HG03460 (cell line): Measurements from ENCODE around the gene PIP5K1A.
"Not testable (repeated sequence)": the region's sequence is repeated elsewhere in the genome, so short reads cannot be mapped to it uniquely, and the experiment has no call there.

Source experiments
- ATAC-seq: cut with Tn5 transposase; IDR thresholded peaks from one replicate; pipeline ENCODE4 v1.9.1; 2021; ENCODE audit not compliant: unreplicated experiment

PIP5K1A gene

DNA sequence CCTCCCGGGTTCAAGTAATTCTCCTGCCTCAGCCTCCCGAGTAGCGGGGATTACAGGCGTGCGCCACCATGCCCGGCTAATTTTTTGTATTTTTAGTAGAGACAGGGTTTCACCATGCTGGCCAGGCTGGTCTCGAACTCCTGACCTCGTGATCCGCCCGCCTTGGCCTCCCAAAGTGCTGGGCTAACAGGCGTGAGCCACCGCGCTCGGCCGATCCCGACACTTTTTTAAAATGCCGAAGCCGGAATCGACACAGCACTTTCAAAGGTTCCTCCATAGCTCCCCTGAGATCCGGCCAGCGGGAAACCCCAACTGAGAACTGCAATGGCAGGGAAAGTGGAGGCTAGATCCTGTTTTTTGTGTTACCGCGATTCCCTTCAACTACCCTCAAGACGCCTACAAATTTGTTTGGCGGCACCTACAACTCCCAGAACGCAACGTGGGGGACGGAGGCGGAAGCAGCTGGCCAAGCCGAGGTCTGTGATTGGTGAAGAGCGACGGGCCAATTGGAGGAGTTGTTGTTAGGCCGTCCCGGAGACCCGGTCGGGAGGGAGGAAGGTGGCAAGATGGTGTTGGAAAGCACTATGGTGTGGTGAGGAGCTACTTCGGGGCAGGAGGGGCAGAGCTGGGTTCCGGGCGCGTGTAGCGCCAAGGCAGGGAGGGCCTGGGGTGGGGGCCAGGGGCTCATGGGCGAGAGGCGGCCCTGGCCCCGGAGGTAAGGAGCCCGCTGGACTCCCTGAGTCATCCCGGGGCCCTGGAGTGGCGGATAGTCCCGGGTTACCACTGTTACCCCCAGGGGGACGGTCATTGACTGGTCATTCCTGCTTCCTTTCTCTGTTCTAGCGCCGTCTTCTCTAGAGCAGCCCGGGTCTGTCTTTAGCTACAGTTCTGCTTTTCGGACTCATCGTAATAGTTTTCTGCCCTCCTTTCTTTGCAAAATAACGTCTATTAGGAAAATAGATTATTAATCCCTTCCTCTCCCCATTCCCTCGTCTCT is 56.2 kb downstream of the PIP5K1A start, which contains the start of gene PSMD4:
TSS of gene PSMD4 (plus strand) at position 518 of the 997 bp plus-strand sequence. CDS start at position 567, 49 bp downstream.
- ATAC-seq = peak; percentile 92

DNA sequence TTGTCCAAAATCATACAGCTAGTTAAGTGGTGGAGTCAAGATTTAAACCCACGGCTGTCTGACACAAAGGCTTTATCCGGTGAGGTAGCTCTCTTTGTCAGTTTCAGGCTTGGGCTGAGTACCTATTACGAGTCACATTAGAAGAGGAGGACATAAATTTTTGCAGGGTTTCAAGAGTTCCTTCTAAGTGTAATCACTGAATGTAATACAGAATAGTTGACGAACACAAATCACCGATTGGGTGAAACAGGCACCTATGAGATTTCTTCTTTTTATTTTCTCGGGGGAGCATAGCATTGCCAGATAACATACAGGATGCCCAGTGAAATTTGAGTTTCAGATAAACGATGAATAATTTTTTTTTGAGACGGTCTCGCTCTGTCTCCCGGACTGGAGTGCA is 57.0 kb downstream of the PIP5K1A start:
- ATAC-seq = no peak

DNA sequence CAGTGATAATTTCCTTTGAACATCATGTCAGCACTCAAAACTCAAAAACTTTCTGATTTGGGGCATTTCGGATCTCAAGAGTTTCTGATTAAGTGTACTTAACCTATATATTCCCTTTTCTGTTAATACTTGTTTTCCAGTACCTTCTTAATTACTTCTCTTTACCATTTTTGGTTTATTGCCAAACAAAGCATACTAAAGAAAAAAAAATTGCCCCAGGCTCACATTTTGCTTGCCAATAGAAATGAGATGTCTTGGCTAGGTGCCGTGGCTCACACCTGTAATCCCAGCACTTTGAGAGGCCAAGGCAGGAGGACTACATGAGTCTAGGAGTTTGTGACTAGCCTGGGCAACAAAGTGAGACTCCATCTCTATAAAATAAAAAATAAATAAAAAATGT is 61.0 kb downstream of the PIP5K1A start:
- ATAC-seq = no peak

DNA sequence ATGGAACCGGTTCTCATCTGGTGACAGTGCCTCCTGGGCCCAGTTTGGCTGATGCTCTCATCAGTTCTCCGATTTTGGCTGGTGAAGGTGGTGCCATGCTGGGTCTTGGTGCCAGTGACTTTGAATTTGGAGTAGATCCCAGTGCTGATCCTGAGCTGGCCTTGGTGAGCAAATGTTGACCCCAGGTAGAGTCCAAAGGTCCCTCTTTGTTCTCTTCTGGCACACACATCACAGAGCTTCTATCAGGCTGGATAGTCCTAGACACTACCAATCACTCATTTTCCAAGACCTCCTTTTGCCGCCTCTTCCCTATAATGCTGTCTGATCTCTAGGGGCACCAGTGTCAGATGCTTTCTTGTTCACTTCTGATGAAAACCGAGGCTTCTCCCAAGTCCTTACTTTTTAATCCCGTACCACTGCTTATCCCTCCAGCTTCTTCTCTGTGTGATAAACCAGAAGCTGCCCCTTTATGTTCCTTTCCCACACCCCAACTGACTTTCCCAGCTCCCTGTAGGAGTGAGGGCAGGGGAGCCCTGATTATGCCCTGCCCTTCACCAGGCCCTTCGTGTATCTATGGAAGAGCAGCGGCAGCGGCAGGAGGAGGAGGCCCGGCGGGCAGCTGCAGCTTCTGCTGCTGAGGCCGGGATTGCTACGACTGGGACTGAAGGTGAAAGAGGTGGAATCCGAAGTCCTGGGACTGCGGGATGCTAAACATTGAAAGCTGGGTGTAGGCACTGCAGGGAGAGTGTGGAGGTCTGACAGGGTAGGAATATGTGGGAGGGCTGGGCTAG is 67.3 kb downstream of the PIP5K1A start:
- ATAC-seq = no peak

DNA sequence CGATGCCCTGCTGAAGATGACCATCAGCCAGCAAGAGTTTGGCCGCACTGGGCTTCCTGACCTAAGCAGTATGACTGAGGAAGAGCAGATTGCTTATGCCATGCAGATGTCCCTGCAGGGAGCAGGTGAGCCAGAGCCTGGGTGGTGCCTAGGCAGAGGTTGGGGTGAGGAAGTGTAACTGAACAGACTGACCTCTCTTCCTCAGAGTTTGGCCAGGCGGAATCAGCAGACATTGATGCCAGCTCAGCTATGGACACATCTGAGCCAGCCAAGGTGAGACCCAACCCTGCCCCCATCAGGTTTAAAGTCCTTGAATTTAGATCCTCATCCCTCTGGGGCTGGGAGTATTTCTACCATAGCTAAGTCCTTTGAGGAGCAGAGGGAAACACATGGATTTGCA is 68.0 kb downstream of the PIP5K1A start:
- no peak for ATAC-seq

DNA sequence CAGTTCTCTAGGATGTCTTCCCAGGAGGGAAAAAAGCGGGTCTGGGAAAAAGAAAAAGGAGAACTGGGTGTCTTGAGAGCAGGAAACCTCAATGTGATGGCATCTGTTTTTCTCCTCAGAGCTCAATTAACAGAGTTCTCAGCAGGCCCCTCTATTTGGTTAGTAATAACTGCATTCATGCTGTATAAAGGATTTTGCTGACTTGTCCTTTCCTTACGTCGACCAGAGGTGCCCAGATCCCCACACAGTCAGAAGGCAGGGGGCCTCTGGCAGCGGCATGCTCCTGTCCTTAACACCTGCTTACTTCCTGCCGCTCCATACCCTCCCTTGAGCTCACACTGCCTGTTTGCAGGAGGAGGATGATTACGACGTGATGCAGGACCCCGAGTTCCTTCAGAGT is 68.5 kb downstream of the PIP5K1A start:
- ATAC-seq = no peak

DNA sequence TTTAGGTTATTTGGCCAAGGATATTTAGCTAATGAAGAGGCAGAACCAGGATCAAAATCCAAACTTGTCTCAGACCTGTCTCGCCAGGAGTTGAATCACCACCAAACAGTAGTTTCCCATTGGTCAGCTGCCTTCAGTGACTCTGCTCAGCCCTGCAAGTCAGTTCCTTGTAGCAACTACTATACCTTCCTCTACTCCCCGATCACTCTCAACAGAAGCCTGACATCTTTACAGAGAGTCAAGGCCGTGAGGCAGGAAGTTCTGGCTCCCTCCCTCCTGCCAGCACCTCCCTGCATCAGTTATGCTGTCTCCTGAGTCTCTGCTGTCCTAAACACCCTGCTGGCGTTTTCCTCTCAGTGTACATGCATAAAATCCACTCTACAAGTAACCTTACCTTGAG is 69.4 kb downstream of the PIP5K1A start:
- no peak for ATAC-seq

DNA sequence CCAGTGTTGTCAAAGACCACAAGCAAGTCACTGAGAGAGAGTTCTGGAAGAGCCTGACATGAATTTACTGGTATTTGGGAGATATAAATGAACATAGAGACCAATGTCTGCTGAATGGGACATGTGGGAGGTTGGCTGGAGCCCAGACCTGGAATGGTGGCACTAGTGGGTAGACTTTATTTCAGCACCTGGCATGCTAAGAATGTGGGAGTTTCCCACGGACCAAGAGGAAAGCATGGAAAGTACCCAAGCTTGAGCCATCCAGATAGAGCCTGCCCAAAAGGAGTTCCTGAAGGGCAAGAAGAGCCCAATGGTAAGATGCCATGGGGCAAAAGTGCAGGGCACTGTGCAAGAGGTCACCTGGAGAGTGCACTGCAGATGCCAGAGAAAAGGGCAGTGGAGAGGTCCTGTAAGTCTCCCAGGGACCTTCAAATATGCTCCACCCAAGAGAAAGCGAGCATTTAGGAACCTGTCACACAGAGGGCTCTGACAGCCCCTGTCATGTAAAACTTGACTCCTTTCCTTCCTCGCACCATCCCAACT is 75.6 kb downstream of the PIP5K1A start:
- ATAC-seq = no peak

DNA sequence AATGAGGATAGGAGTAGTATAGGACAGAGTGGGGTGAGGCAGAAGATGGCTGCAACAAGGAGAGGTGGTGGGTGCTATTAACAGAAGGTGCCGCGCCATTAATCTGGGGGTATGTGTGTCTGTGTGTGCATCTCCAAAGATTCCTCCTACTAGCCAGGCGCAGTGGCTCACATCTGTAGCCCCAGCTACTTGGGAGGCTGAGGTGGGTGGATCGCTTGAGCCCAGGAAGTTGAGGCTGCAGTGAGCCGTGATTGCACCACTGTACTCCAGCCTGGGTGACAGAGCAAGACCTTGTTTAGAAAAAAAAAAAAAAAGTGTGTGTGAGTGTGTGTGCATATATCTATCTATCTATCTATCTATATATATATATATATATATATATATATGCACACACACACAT is 77.0 kb downstream of the PIP5K1A start:
- ATAC-seq = not testable (repeated sequence)

DNA sequence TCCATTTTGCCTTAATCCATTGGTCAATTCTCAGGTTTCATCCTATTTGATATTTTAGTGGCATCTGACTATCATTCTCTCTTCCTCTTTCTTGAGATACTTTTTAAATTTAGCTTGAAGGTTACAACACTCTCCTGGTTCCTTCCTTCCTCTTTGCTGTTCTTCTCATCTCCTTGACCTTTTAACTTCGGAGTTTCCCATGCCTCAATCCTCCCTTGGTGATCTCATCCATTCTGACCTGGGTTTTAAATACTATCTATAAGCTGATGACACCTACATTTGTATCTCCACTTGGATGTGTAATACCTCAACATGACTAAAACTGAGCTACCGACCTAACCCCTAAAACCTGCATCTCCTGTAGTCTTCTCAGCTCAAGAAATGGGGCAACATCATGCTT is 78.9 kb downstream of the PIP5K1A start:
- no peak for ATAC-seq

DNA sequence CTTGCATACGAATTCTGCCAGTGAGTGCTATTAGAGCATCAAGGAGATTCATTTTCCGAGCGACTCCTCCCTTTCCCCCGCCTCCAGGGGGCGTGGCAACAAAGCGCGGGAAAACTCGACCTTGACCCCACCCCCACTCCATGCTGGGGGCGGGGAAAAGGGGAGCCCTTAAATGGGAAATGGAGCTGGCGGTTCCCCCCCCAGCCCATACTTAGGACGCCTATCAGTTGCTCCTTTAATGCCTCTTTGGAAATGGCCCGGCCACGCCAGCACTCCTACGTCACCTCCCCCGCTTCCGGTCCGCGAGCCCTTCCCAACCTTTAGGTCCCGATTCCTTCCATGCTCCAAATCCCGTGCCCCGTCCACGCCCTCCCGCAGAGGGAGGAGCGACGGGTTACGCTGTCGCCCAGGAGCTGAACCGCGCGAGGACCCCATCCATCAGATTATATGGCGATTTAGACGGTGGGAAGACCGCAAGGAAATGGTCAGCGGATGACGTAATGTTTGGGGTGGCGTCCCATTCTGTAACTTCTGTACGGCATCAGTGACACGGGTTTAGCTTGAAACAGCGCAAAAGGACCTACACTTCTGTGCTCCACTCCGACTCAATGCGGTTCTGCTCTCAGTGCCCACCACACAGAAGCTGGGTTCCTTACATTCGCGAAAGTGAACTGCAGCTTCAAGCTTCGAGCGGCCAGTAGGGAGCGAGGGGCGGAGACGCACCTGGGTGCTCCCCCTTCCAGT is 83.0 kb downstream of the PIP5K1A start:
- ATAC-seq = peak; percentile 37

DNA sequence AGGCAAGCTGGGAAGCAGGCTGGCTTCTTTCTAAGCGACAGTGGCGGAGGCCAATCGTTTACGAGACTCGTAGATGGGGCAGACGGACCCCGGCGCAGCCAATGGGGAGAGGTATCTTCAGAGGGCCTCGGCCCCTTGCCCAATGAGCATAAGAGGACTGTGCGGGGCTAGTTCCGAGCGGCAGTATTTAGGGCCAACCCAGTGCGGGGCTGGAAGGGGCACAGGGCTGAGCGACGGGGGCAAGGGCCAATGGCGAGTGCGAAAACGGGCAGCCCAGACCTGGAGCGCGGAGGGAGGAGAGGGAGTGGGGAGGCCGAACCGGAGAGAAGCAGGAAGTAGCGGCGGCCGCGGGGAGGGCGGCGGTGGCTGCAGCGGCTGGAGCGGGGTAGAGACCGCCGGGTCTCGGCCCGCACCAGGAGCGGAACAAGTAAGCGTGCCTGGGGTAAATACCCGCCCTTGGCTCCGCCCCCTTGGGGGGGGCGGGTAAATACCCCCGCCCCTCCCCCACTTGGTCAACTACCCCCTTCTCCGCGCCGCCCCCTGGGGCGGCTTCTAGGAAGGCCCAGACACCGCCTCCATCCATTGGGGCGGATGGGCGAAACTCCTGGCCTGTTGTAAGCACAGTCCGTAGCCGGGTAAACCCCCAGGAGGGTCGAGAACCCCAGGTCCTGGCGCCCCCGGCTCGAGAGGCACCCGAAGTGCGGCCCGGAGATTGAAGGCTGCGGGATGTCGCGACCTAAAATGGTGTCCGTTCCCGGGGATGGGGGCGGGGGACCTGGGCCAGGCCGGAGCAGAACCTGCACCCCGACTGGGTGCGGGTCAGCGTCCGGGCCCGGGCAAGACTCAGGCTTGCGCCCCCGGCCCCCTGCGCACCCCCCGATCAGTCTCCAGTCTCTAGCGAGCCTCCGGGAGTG is 83.9 kb downstream of the PIP5K1A start, which contains the start of gene ZNF687:
TSS of gene ZNF687 (plus strand) at position 331 of the 914 bp plus-strand sequence. CDS start 3,993 bp downstream, outside the sequence.
- peak; percentile 86 for ATAC-seq

DNA sequence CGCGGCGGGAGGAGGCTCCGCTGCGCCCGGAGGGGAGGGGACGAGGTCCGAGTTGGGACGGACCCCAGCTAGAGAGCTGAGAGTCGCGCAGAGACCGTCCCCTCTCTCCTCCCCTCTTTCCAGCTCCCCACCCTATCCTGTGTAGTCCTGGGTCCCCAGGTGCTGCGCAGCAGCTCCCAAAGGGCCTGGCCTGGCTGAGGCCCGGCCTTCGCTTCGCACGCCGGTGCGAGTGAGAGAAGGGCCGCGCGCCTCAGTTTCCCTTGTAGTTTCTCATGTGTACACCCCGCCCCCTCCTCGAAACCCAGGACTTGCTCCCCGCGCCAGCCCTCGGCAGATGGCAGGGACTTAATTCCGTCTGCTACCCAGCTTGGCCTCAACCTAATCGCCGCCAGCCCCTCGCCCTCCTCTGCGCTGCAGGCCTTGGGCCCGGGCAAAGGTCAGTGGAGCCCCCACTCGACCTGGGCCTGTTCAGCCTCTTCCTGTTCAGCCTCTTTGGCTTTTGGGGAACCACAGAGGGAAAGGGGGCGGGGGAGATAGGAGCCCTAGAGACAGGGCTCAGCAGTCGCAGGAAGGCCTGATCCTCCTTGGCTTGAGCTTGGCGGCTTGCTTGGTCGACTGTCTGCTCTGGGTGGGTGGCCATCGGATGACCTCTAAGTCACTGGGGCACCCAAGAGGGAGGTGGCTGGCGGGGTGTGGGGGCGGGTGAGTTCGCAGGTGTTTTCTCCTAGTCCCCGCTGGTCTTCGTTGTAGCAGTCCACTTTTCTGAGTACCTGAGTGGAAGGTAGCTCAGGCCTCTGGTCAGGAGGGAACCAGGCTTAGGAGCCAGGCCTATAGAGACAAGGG is 84.8 kb downstream of the PIP5K1A start:
- ATAC-seq = no peak

DNA sequence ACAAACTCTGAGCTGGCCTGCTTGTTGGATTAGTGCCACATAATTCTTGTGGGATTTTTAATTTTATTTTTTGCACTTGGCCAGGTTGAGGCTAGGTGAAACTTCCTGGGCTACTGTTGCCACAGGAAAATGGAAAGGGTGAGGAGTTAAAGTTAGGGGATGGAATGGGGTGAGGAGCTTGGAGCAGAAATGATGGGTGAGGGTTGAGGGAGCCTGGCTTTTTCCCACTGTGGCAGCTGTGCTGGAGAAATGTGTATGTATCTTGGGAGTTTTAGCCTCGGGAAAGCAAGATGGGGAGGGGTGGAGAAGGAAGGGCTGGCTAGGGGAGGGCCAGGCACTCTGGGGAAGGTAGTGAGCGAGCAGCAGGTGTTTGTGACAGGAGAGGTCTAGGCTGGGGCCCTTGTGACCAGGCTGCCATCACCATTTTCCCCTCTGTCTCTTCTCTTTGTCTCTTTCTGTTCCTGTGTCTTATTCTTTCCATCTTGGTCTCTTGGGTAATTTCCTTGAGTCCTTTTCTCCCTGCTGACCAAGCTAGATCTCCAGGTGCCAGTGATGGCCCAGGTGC is 85.7 kb downstream of the PIP5K1A start:
- no peak for ATAC-seq

DNA sequence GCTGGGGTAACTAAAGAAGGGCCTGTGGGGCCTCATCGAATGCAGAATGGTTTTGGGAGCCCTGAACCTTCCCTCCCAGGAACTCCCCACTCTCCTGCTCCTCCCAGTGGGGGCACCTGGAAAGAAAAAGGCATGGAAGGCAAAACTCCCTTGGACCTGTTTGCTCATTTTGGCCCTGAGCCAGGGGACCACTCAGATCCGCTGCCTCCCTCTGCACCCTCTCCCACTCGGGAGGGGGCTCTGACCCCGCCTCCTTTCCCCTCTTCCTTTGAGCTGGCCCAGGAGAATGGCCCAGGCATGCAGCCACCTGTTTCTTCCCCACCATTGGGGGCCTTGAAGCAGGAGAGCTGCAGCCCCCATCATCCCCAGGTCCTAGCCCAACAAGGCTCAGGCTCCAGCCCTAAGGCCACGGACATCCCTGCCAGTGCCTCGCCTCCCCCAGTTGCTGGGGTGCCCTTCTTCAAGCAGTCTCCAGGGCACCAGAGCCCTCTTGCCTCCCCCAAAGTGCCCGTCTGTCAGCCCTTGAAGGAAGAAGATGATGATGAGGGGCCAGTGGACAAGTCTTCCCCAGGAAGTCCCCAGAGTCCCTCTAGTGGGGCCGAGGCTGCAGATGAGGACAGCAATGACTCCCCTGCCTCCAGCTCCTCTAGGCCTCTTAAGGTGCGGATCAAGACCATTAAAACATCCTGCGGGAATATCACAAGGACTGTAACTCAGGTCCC is 88.4 kb downstream of the PIP5K1A start:
- ATAC-seq = no peak

DNA sequence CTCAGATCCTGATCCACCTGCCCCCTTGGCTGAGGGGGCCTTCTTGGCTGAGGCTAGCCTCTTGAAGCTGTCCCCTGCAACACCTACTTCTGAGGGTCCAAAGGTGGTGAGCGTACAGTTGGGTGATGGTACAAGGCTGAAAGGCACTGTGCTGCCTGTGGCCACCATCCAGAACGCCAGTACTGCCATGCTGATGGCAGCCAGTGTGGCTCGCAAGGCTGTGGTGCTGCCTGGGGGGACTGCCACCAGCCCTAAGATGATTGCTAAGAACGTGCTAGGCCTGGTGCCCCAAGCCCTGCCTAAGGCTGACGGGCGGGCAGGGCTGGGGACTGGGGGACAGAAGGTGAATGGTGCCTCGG is 89.0 kb downstream of the PIP5K1A start:
- ATAC-seq = no peak

DNA sequence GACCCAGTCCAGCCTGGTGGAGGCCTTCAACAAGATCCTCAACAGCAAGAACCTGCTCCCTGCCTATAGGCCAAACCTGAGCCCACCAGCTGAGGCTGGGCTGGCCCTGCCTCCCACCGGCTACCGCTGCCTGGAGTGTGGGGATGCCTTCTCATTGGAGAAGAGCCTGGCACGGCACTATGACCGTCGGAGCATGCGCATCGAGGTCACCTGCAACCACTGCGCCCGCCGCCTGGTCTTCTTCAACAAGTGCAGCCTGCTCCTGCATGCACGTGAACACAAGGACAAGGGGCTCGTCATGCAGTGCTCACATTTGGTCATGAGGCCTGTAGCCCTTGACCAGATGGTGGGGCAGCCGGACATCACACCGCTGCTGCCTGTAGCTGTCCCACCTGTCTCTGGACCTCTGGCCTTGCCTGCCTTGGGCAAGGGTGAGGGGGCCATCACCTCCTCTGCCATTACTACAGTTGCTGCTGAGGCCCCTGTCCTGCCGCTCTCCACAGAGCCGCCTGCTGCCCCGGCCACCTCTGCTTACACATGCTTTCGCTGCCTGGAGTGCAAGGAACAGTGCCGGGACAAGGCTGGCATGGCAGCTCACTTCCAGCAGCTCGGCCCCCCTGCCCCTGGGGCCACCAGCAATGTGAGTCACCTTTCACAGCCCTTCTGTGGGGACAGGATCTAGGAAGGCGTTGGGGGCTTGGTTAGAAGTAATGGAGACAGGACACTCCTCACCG is 89.6 kb downstream of the PIP5K1A start:
- no peak for ATAC-seq
